Sigmoid colon (tissue), 7 donors: ENCODE data around the gene PIK3CD. TPM values are rescaled to one million over a fixed set of nuclear protein-coding genes. Genes with fewer than 3 reads are reported as not detected.

Source experiments
- DNase-seq: peaks from one replicate; pipeline ENCODE4 v3.0.0-alpha.2; 2019
- H3K27ac ChIP-seq, 4 donors: fragments of 200-600 bp; sonication (generic); one replicate each; pipeline ENCODE4 v1.5.1; 2016 to 2019; ENCODE audit warnings: mild to moderate bottlenecking in 1 of 4
- H3K27me3 ChIP-seq, 3 donors: fragments of 200-600 bp; sonication (generic); one replicate each; pipeline ENCODE4 v1.5.1; 2019; ENCODE audit warnings: mild to moderate bottlenecking in 1 of 3
- H3K36me3 ChIP-seq, 4 donors: fragments of 200-600 bp; sonication (generic); one replicate each; pipeline ENCODE4 v1.5.1; 2016 to 2019
- H3K4me1 ChIP-seq, 4 donors: fragments of 200-600 bp; sonication (generic); one replicate each; pipeline ENCODE4 v1.5.1; 2017 to 2019
- H3K4me3 ChIP-seq, 4 donors: fragments of 200-600 bp; sonication (generic); one replicate each; pipeline ENCODE4 v1.5.1; 2017 to 2019; ENCODE audit warnings: mild to moderate bottlenecking in 2 of 4, moderate library complexity in 1 of 4
- H3K9me3 ChIP-seq, 4 donors: fragments of 200-600 bp in 3 of 4; sonication (generic) in 3 of 4; one replicate each; pipeline versions ENCODE4 v1.5.1 to v1.6.1; 2013 to 2019
- CTCF ChIP-seq, 4 experiments: fragments of 450-650 bp in 3 of 4; fragments of 200-600 bp in 1 of 4; IDR thresholded peaks; one replicate each; pipeline ENCODE4 v1.5.1; 2016 to 2019; ENCODE audit warnings: antibody characterized with exemption in 4 of 4, mild to moderate bottlenecking in 3 of 4, moderate library complexity in 2 of 4
- EP300 ChIP-seq, 4 donors: sonication (generic); formaldehyde crosslinking; IDR thresholded peaks; one replicate each; pipeline ENCODE4 v1.6.1; 2017; ENCODE audit warnings: antibody characterized with exemption in 4 of 4
- POLR2A ChIP-seq, 2 donors: fragments of 450-650 bp; IDR thresholded peaks; one replicate each; pipeline ENCODE4 v1.6.1; 2016; ENCODE audit warnings: antibody characterized with exemption in 2 of 2, mild to moderate bottlenecking in 2 of 2, moderate library complexity in 2 of 2
- POLR2AphosphoS5 ChIP-seq, 4 donors: sonication (generic); formaldehyde crosslinking; IDR thresholded peaks; one replicate each; pipeline ENCODE4 v1.6.1; 2017; ENCODE audit warnings: antibody characterized with exemption in 4 of 4
- WGBS, 2 donors: extraction: QIAGEN DNeasy Blood & Tissue Kit; methylation state at CpG; one replicate each; pipeline ENCODE4 v1.1.7; 2013; 5-methylcytosine and 5-hydroxymethylcytosine counted together
- intact Hi-C: fragments of 100-400 bp; cut with DNase I; formaldehyde crosslinking; loops from one replicate; pipeline ENCODE4 v1.15.1; 2023
- polyA plus RNA-seq, 3 donors: library from polyadenylated mRNA; stranded (reverse); fragments of 200-250 nt; gene quantifications; one replicate each; pipeline ENCODE4 v1.2.3, GENCODE V29; 2013
- total RNA-seq, 4 donors: library from RNA; depleted of rRNA; stranded (reverse); fragments of >200 nt; gene quantifications; one replicate each; pipeline ENCODE4 v1.1.0, GENCODE V29; 2016
- donor health status: healthy with polysubstance abuse.
- donor health status: Bipolar disorder and iron deficiency.
- donor health status: healthy.

The PIK3CD gene
- total and polyA plus RNA-seq, 7 donors: 1.2 to 23.1 (median 8.7) TPM

GRCh38 chr1:9629445-9630201 is 21.9 kb upstream of the PIK3CD start:
- H3K9me3 ChIP-seq: no peaks in the 10 kb centered on the region
- no peaks in the 10 kb centered on the region for H3K36me3 ChIP-seq
- intact Hi-C loops: loop anchor here (5.0 kb wide), 1 partner anchor 93 kb away; no protein-coding TSS in a partner anchor
- TF ChIP-seq POLR2AphosphoS5 (IDR thresholded peaks at IDR 0.05) (no peak), POLR2A (IDR thresholded peaks at IDR 0.05) (no peak), CTCF (IDR thresholded peaks at IDR 0.05) (no peak), EP300 (IDR thresholded peaks at IDR 0.05) (no peak)
- no peak overlapping the region for H3K4me3 ChIP-seq
- peaks cover 0 to 11% (median 6%) of the 10 kb centered on the region in 4 donors for H3K4me1 ChIP-seq
- WGBS, 2 donors: 26 to 43% methylated on average over 29 of the region's 29 CpGs
- DNase-seq: no peak
- H3K27me3 ChIP-seq: peaks cover 0 to 11% (median 0%) of the 10 kb centered on the region in 3 donors
- H3K27ac ChIP-seq: no peak overlapping the region

GRCh38 chr1:9630331-9631111 is 21.0 kb upstream of the PIK3CD start:
- Histone ChIP-seq H3K36me3 (no peaks in the 10 kb centered on the region), H3K27me3 (peaks cover 0 to 9% (median 0%) of the 10 kb centered on the region in 3 donors), H3K4me1 (peaks cover 0 to 11% (median 6%) of the 10 kb centered on the region in 4 donors), H3K9me3 (no peaks in the 10 kb centered on the region), H3K27ac (no peak overlapping the region), H3K4me3 (no peak overlapping the region)
- intact Hi-C loops: no loop called here
- no peak for DNase-seq
- 47 to 57% methylated on average over 8 of the region's 8 CpGs for WGBS, 2 donors
- TF ChIP-seq EP300 (IDR thresholded peaks at IDR 0.05): no peak
- no peak for TF ChIP-seq POLR2AphosphoS5 (IDR thresholded peaks at IDR 0.05)
- TF ChIP-seq CTCF (IDR thresholded peaks at IDR 0.05): no peak
- TF ChIP-seq POLR2A (IDR thresholded peaks at IDR 0.05): no peak

- no peak overlapping the region for H3K4me3 ChIP-seq
- H3K9me3 ChIP-seq: no peaks in the 10 kb centered on the region
- no peak overlapping the region for H3K27ac ChIP-seq
- 67 to 81% methylated on average over 3 of the region's 3 CpGs for WGBS, 2 donors
- TF ChIP-seq POLR2A (IDR thresholded peaks at IDR 0.05) (no peak), POLR2AphosphoS5 (IDR thresholded peaks at IDR 0.05) (no peak), EP300 (IDR thresholded peaks at IDR 0.05) (no peak), CTCF (IDR thresholded peaks at IDR 0.05) (no peak)
- H3K4me1 ChIP-seq: peaks cover 0 to 6% (median 4%) of the 10 kb centered on the region in 4 donors
- no peak for DNase-seq
- intact Hi-C loops: no loop called here
- H3K27me3 ChIP-seq: no peaks in the 10 kb centered on the region
- no peaks in the 10 kb centered on the region for H3K36me3 ChIP-seq
Observed at GRCh38 chr1:9631613-9632012, 19.9 kb upstream of the PIK3CD start.

GRCh38 chr1:9633493-9633892 is 18.0 kb upstream of the PIK3CD start:
- Histone ChIP-seq H3K9me3 (no peaks in the 10 kb centered on the region), H3K36me3 (no peaks in the 10 kb centered on the region), H3K4me1 (no peaks in the 10 kb centered on the region), H3K27ac (no peak overlapping the region), H3K27me3 (no peaks in the 10 kb centered on the region), H3K4me3 (no peak overlapping the region)
- 86 to 87% methylated on average over 6 of the region's 6 CpGs for WGBS, 2 donors
- TF ChIP-seq POLR2A (IDR thresholded peaks at IDR 0.05) (no peak), POLR2AphosphoS5 (IDR thresholded peaks at IDR 0.05) (no peak), EP300 (IDR thresholded peaks at IDR 0.05) (no peak), CTCF (IDR thresholded peaks at IDR 0.05) (no peak)
- no peak for DNase-seq
- intact Hi-C loops: no loop called here
